GM23338 (cell line): ENCODE measurements around the gene NEMP1. TPM values are rescaled to one million over a fixed set of nuclear protein-coding genes. Genes with fewer than 3 reads are reported as not detected.
"Not testable (repeated sequence)": the region's sequence is repeated elsewhere in the genome, so short reads cannot be mapped to it uniquely, and the experiment has no call there.

Source experiments
- ATAC-seq: fragments of 200-7000 bp; cut with Tn5 transposase; 3 replicates; pipeline ENCODE4 v1.9.1; 2020
- DNase-seq: peaks from one replicate; pipeline ENCODE4 v3.0.0-alpha.2; 2015; ENCODE audit warnings: low spot score
- H2AFZ ChIP-seq: fragments of 200-600 bp; sonication (generic); 2 replicates; pipeline ENCODE4 v1.8.0; 2016; ENCODE audit warnings: antibody characterized with exemption, mild to moderate bottlenecking, moderate library complexity
- H3F3A ChIP-seq: fragments of 200-600 bp; sonication (generic); replicated peaks from 2 replicates; pipeline ENCODE4 v1.8.0; 2017; ENCODE audit warnings: antibody characterized with exemption, mixed run types, low read depth
- H3K27ac ChIP-seq: fragments of 200-600 bp; sonication (generic); 2 replicates; pipeline ENCODE4 v1.6.1; 2016; ENCODE audit warnings: low read depth
- H3K27me3 ChIP-seq: fragments of 200-600 bp; sonication (generic); 2 replicates; pipeline ENCODE4 v1.8.0; 2016; ENCODE audit warnings: mild to moderate bottlenecking, mixed run types, moderate library complexity; ENCODE audit not compliant: insufficient read depth
- H3K36me3 ChIP-seq: fragments of 200-600 bp; sonication (generic); 2 replicates; pipeline ENCODE4 v1.8.0; 2016; ENCODE audit warnings: mild to moderate bottlenecking; ENCODE audit not compliant: insufficient read depth
- H3K4me1 ChIP-seq: fragments of 200-600 bp; sonication (generic); 2 replicates; pipeline ENCODE4 v1.8.0; 2016; ENCODE audit warnings: mild to moderate bottlenecking, moderate library complexity; ENCODE audit not compliant: insufficient read depth
- H3K4me2 ChIP-seq: fragments of 200-600 bp; sonication (generic); 2 replicates; pipeline ENCODE4 v1.7.1; 2017; ENCODE audit warnings: mixed run types
- H3K4me3 ChIP-seq: fragments of 200-600 bp; sonication (generic); 2 replicates; pipeline ENCODE4 v1.6.1; 2016; ENCODE audit warnings: mixed run types
- H3K79me2 ChIP-seq: fragments of 200-600 bp; sonication (generic); replicated peaks from 2 replicates; pipeline ENCODE4 v1.8.0; 2017; ENCODE audit warnings: mild to moderate bottlenecking; ENCODE audit not compliant: insufficient read depth
- H3K9me2 ChIP-seq: fragments of 200-600 bp; sonication (generic); 2 replicates; pipeline ENCODE4 v1.8.0; 2017; ENCODE audit not compliant: insufficient read depth
- H4K20me1 ChIP-seq: fragments of 200-600 bp; sonication (generic); replicated peaks from 2 replicates; pipeline ENCODE4 v1.8.0; 2017; ENCODE audit warnings: mild to moderate bottlenecking; ENCODE audit not compliant: insufficient read depth
- H3K27ac Mint-ChIP-seq: 2 replicates; pipeline ENCODE4 v1.8.0; 2020; ENCODE audit warnings: inconsistent platforms, mild to moderate bottlenecking, moderate library complexity, mixed read lengths
- H3K27me3 Mint-ChIP-seq: 3 replicates; pipeline ENCODE4 v1.8.0; 2022; ENCODE audit warnings: low read depth, mild to moderate bottlenecking, moderate library complexity, mixed read lengths, inconsistent platforms; ENCODE audit not compliant: insufficient read depth, poor library complexity
- H3K36me3 Mint-ChIP-seq: 3 replicates; pipeline ENCODE4 v1.8.0; 2021; ENCODE audit warnings: low read depth, mild to moderate bottlenecking, inconsistent platforms, moderate library complexity, mixed read lengths
- H3K4me1 Mint-ChIP-seq: 3 replicates; pipeline ENCODE4 v1.8.0; 2020; ENCODE audit warnings: mild to moderate bottlenecking, inconsistent platforms, mixed read lengths
- H3K4me3 Mint-ChIP-seq: 3 replicates; pipeline ENCODE4 v1.8.0; 2021; ENCODE audit warnings: moderate library complexity, mild to moderate bottlenecking, inconsistent platforms, mixed read lengths
- H3K9me3 Mint-ChIP-seq: 3 replicates; pipeline ENCODE4 v1.8.0; 2020; ENCODE audit warnings: moderate library complexity, mild to moderate bottlenecking, inconsistent platforms, mixed read lengths
- CREB1 ChIP-seq: fragments of 250-450 bp; sonication (Bioruptor Pico); IDR thresholded peaks from 2 replicates; pipeline ENCODE4 v1.5.0; 2020; ENCODE audit warnings: low read depth, mild to moderate bottlenecking, moderate library complexity
- EZH2phosphoT487 ChIP-seq: fragments of 200-600 bp; sonication (generic); IDR thresholded peaks from one replicate; pipeline ENCODE4 v1.8.1; 2018; ENCODE audit warnings: antibody characterized with exemption; ENCODE audit not compliant: unreplicated experiment
- POLR2AphosphoS5 ChIP-seq: IDR thresholded peaks from 2 replicates; pipeline ENCODE4 v1.6.1; 2016; ENCODE audit warnings: antibody characterized with exemption, low read depth
- STAT1 ChIP-seq: IDR thresholded peaks from one replicate; pipeline ENCODE4 v1.6.1; 2016; ENCODE audit warnings: antibody characterized with exemption; ENCODE audit not compliant: unreplicated experiment
- ZNF331 ChIP-seq: fragments of 250-450 bp; sonication (Bioruptor Pico); IDR thresholded peaks from 2 replicates; pipeline ENCODE4 v1.5.0; 2020; ENCODE audit warnings: low read depth, mild to moderate bottlenecking, moderate library complexity
- polyA plus RNA-seq: library from polyadenylated mRNA; unstranded; fragments of >200 nt; fragmentation: Nextera tagmentation; extraction: Ambion mirVana; gene quantifications from 2 replicates; pipeline ENCODE4 v1.2.1, GENCODE V29; 2016
- total RNA-seq: library from RNA; depleted of rRNA; stranded (reverse); fragments of >200 nt; shearing (Covaris generic); gene quantifications from 2 replicates; pipeline ENCODE4 v1.2.3, GENCODE V29; 2014
- TF ChIP-seq, protein P1 (sequence below): IDR thresholded peaks from one replicate; pipeline ENCODE4 v1.6.1; 2018; ENCODE audit warnings: antibody characterized with exemption; ENCODE audit not compliant: unreplicated experiment
- TF ChIP-seq, protein P2 (sequence below): fragments of 250-450 bp; sonication (Bioruptor Pico); IDR thresholded peaks from 2 replicates; pipeline ENCODE4 v1.5.0; 2020; ENCODE audit warnings: mild to moderate bottlenecking, moderate library complexity
- TF ChIP-seq, protein P3 (sequence below): IDR thresholded peaks from 2 replicates; pipeline ENCODE4 v1.6.1; 2016; ENCODE audit warnings: antibody characterized with exemption

The NEMP1 gene
- total and polyA plus RNA-seq, 2 experiments from 2014 or later = 11.9 to 35.0 TPM

DNA sequence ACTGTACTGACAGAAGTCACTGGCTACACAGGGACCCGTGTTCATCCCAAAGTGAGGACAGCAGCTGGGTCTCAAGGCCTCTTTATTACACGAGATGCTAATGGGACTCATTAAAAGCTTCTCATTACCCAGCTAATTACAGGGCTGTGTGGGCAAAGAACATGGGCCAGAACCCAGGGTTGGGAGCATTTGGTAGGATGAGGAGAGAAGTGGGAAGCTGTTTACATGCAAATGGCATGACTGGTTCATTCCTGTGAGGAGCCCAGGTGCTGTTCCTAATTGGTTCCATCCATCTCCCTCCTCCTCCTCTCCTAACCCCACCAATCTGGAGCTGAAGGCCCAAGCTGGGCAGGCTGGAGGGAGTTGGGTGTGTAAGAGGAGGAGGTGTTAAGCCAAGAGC lies 53.4 kb downstream of the NEMP1 start:
- Histone ChIP-seq H3K4me3 (no peak overlapping the region), H3K9me2 (no peaks in the 10 kb centered on the region), H3K27ac (no peak overlapping the region), H3K79me2 (no peaks in the 10 kb centered on the region), H2AFZ (no peak overlapping the region), H3K27me3 (no peaks in the 10 kb centered on the region), H3F3A (no peaks in the 10 kb centered on the region), H3K4me1 (peaks cover 9% of the 10 kb centered on the region; the same call in 1 of the 2 replicates), H3K4me2 (no peak overlapping the region), H4K20me1 (no peaks in the 10 kb centered on the region), H3K36me3 (no peaks in the 10 kb centered on the region)
- Mint-ChIP-seq H3K27me3 (peaks cover 10% of the 10 kb centered on the region), H3K4me3 (no peak overlapping the region), H3K27ac (no peak overlapping the region), H3K4me1 (peaks cover 21% of the 10 kb centered on the region), H3K36me3 (no peaks in the 10 kb centered on the region; the same call in 2 of the 3 replicates), H3K9me3 (no peaks in the 10 kb centered on the region)
- TF ChIP-seq EZH2phosphoT487 = no peak
- TF ChIP-seq, protein P1, sequence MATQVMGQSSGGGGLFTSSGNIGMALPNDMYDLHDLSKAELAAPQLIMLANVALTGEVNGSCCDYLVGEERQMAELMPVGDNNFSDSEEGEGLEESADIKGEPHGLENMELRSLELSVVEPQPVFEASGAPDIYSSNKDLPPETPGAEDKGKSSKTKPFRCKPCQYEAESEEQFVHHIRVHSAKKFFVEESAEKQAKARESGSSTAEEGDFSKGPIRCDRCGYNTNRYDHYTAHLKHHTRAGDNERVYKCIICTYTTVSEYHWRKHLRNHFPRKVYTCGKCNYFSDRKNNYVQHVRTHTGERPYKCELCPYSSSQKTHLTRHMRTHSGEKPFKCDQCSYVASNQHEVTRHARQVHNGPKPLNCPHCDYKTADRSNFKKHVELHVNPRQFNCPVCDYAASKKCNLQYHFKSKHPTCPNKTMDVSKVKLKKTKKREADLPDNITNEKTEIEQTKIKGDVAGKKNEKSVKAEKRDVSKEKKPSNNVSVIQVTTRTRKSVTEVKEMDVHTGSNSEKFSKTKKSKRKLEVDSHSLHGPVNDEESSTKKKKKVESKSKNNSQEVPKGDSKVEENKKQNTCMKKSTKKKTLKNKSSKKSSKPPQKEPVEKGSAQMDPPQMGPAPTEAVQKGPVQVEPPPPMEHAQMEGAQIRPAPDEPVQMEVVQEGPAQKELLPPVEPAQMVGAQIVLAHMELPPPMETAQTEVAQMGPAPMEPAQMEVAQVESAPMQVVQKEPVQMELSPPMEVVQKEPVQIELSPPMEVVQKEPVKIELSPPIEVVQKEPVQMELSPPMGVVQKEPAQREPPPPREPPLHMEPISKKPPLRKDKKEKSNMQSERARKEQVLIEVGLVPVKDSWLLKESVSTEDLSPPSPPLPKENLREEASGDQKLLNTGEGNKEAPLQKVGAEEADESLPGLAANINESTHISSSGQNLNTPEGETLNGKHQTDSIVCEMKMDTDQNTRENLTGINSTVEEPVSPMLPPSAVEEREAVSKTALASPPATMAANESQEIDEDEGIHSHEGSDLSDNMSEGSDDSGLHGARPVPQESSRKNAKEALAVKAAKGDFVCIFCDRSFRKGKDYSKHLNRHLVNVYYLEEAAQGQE = no peak
- TF ChIP-seq, protein P2, sequence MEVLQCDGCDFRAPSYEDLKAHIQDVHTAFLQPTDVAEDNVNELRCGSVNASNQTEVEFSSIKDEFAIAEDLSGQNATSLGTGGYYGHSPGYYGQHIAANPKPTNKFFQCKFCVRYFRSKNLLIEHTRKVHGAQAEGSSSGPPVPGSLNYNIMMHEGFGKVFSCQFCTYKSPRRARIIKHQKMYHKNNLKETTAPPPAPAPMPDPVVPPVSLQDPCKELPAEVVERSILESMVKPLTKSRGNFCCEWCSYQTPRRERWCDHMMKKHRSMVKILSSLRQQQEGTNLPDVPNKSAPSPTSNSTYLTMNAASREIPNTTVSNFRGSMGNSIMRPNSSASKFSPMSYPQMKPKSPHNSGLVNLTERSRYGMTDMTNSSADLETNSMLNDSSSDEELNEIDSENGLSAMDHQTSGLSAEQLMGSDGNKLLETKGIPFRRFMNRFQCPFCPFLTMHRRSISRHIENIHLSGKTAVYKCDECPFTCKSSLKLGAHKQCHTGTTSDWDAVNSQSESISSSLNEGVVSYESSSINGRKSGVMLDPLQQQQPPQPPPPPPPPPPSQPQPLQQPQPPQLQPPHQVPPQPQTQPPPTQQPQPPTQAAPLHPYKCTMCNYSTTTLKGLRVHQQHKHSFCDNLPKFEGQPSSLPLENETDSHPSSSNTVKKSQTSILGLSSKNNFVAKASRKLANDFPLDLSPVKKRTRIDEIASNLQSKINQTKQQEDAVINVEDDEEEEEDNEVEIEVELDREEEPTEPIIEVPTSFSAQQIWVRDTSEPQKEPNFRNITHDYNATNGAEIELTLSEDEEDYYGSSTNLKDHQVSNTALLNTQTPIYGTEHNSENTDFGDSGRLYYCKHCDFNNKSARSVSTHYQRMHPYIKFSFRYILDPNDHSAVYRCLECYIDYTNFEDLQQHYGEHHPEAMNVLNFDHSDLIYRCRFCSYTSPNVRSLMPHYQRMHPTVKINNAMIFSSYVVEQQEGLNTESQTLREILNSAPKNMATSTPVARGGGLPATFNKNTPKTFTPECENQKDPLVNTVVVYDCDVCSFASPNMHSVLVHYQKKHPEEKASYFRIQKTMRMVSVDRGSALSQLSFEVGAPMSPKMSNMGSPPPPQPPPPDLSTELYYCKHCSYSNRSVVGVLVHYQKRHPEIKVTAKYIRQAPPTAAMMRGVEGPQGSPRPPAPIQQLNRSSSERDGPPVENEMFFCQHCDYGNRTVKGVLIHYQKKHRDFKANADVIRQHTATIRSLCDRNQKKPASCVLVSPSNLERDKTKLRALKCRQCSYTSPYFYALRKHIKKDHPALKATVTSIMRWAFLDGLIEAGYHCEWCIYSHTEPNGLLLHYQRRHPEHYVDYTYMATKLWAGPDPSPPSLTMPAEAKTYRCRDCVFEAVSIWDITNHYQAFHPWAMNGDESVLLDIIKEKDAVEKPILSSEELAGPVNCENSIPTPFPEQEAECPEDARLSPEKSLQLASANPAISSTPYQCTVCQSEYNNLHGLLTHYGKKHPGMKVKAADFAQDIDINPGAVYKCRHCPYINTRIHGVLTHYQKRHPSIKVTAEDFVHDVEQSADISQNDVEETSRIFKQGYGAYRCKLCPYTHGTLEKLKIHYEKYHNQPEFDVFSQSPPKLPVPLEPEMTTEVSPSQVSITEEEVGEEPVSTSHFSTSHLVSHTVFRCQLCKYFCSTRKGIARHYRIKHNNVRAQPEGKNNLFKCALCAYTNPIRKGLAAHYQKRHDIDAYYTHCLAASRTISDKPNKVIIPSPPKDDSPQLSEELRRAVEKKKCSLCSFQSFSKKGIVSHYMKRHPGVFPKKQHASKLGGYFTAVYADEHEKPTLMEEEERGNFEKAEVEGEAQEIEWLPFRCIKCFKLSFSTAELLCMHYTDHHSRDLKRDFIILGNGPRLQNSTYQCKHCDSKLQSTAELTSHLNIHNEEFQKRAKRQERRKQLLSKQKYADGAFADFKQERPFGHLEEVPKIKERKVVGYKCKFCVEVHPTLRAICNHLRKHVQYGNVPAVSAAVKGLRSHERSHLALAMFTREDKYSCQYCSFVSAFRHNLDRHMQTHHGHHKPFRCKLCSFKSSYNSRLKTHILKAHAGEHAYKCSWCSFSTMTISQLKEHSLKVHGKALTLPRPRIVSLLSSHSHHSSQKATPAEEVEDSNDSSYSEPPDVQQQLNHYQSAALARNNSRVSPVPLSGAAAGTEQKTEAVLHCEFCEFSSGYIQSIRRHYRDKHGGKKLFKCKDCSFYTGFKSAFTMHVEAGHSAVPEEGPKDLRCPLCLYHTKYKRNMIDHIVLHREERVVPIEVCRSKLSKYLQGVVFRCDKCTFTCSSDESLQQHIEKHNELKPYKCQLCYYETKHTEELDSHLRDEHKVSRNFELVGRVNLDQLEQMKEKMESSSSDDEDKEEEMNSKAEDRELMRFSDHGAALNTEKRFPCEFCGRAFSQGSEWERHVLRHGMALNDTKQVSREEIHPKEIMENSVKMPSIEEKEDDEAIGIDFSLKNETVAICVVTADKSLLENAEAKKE = no peak
- no peak for TF ChIP-seq ZNF331 (CRISPR knock-in tag)
- TF ChIP-seq, protein P3, sequence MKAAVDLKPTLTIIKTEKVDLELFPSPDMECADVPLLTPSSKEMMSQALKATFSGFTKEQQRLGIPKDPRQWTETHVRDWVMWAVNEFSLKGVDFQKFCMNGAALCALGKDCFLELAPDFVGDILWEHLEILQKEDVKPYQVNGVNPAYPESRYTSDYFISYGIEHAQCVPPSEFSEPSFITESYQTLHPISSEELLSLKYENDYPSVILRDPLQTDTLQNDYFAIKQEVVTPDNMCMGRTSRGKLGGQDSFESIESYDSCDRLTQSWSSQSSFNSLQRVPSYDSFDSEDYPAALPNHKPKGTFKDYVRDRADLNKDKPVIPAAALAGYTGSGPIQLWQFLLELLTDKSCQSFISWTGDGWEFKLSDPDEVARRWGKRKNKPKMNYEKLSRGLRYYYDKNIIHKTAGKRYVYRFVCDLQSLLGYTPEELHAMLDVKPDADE = no peak
- TF ChIP-seq STAT1 = no peak
- no peak for TF ChIP-seq CREB1 (CRISPR knock-in tag)
- TF ChIP-seq POLR2AphosphoS5 = no peak
- no peak; the same call in 2 of the 3 replicates for ATAC-seq
- DNase-seq = no peak

DNA sequence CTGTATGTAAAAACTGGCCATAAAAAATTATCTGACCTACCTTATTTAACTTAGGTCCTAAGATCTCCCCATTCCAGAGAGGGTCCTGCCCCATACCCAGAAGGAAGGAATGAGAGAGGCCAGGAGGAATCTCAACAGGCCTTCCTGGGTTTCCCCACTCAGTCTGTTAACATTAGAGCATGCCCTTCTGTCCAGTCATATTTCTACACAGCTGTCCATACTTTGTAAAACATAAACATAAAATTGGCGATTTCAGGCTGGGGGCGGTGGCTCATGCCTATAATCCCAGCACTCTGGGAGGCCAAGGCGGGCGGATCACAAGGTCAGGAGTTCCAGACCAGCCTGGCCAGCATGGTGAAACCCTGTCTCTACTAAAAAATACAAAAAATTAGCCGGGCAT lies 56.3 kb downstream of the NEMP1 start:
- not testable (repeated sequence) for H3K36me3 Mint-ChIP-seq, H3F3A ChIP-seq, H3K27me3 ChIP-seq, H3K27ac ChIP-seq, H3K27ac Mint-ChIP-seq, ATAC-seq, H3K9me3 Mint-ChIP-seq, H3K27me3 Mint-ChIP-seq, H2AFZ ChIP-seq, H3K9me2 ChIP-seq, DNase-seq, H3K4me3 ChIP-seq, H4K20me1 ChIP-seq, H3K4me1 ChIP-seq, H3K36me3 ChIP-seq, H3K4me2 ChIP-seq, H3K4me3 Mint-ChIP-seq, H3K79me2 ChIP-seq
- H3K4me1 Mint-ChIP-seq = peaks cover 18% of the 10 kb centered on the region
